ENCODE data around the gene B3GAT1.

Gene B3GAT1

GRCh38 chr11:134390706-134391569, 21.1 kb downstream of the B3GAT1 start:
- DNase-seq (ENCODE audit: low spot score): no peak

GRCh38 chr11:134389464-134390180, 22.4 kb downstream of the B3GAT1 start:
- no peak for DNase-seq (ENCODE audit: low spot score)

- DNase-seq (ENCODE audit: low spot score): no peak
These were observed 23.5 kb downstream of the B3GAT1 start for GRCh38 chr11:134388590-134388989.

GRCh38 chr11:134387501-134387900, 24.5 kb downstream of the B3GAT1 start:
- DNase-seq (ENCODE audit: low spot score): no peak

- no peak for DNase-seq (ENCODE audit: low spot score)
These were observed 25.1 kb downstream of the B3GAT1 start for GRCh38 chr11:134386945-134387344.

- DNase-seq (ENCODE audit: low spot score): no peak
These were observed 26.1 kb downstream of the B3GAT1 start for GRCh38 chr11:134385774-134386565.

GRCh38 chr11:134385171-134385570, 26.9 kb downstream of the B3GAT1 start:
- DNase-seq (ENCODE audit: low spot score): no peak

- DNase-seq (ENCODE audit: low spot score): no peak
These were observed 27.6 kb downstream of the B3GAT1 start for GRCh38 chr11:134384406-134384805.

GRCh38 chr11:134383576-134384221, 28.3 kb downstream of the B3GAT1 start:
- DNase-seq (ENCODE audit: low spot score): no peak

GRCh38 chr11:134382830-134383229, 29.2 kb downstream of the B3GAT1 start:
- no peak for DNase-seq (ENCODE audit: low spot score)

GRCh38 chr11:134382257-134382656, 29.8 kb downstream of the B3GAT1 start:
- DNase-seq (ENCODE audit: low spot score): no peak

- DNase-seq (ENCODE audit: low spot score): no peak
These were observed 31.3 kb downstream of the B3GAT1 start for GRCh38 chr11:134380785-134381184.

- DNase-seq (ENCODE audit: low spot score): no peak
These were observed 31.8 kb downstream of the B3GAT1 start for GRCh38 chr11:134380229-134380628.

- DNase-seq (ENCODE audit: low spot score): no peak
These were observed 32.8 kb downstream of the B3GAT1 start for GRCh38 chr11:134379241-134379640.

GRCh38 chr11:134377876-134378275, 34.2 kb downstream of the B3GAT1 start:
- no peak for DNase-seq (ENCODE audit: low spot score)

- DNase-seq (ENCODE audit: low spot score): no peak
These were observed 35.7 kb downstream of the B3GAT1 start for GRCh38 chr11:134376150-134376921.

- no peak for DNase-seq (ENCODE audit: low spot score)
These were observed 37.0 kb downstream of the B3GAT1 start for GRCh38 chr11:134374891-134375550.

- DNase-seq (ENCODE audit: low spot score): no peak
These were observed 37.9 kb downstream of the B3GAT1 start for GRCh38 chr11:134374171-134374570.

- DNase-seq (ENCODE audit: low spot score): no peak
These were observed 38.4 kb downstream of the B3GAT1 start for GRCh38 chr11:134373591-134374052.

- no peak for DNase-seq (ENCODE audit: low spot score)
These were observed 39.1 kb downstream of the B3GAT1 start for GRCh38 chr11:134372961-134373360.

- no peak for DNase-seq (ENCODE audit: low spot score)
These were observed 39.5 kb downstream of the B3GAT1 start for GRCh38 chr11:134372536-134372935.

Measured in germinal center (tissue), 1 donor.